Omental fat pad (tissue), 4 donors: ENCODE measurements around the gene OR6C74. TPM values are rescaled to one million over a fixed set of nuclear protein-coding genes. Genes with fewer than 3 reads are reported as not detected.

Experiments
- ATAC-seq: fragments of 150-250 bp; one replicate; pipeline ENCODE4 v1.9.1; 2016; ENCODE audit warnings: mild to moderate bottlenecking, moderate library complexity; ENCODE audit not compliant: low FRiP score
- DNase-seq: peaks from one replicate; pipeline ENCODE4 v3.0.0-alpha.2; 2019; ENCODE audit warnings: low spot score
- total RNA-seq, 4 donors: library from RNA; depleted of rRNA; stranded (reverse); fragments of >200 nt; gene quantifications; one replicate each; pipeline ENCODE4 v1.1.0, GENCODE V29; 2016
- TF ChIP-seq, protein P1 (sequence below), 3 donors: fragments of 450-650 bp; IDR thresholded peaks; one replicate each; pipeline ENCODE4 v1.5.1; 2016 to 2017; ENCODE audit warnings: antibody characterized with exemption in 3 of 3, mild to moderate bottlenecking in 3 of 3, moderate library complexity in 2 of 3

Gene OR6C74
- total RNA-seq, result not detected

DNA sequence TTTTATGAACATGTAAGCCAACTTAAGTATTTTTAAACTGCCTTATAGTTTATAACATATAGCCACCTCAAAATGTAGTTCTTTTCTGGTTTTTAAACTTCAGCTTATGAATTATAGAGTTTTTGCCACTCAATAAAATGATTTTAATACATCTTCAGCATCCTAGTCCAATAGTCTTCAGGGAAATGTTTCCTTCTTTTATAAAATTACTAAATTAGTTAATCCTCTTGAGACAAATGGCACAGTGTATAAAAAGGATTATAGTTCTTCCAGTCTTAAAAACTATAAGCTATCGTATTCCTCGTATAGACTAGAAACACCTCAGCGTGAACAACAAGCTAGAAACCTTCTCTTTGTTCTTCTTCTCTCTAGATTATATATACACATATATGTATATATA lies at the start of gene OR6C74:
TSS of gene OR6C74 (plus strand) at position 301 of the 400 bp plus-strand sequence. CDS start 2,679 bp downstream, outside the sequence.
- no peak for ATAC-seq
- no peak for DNase-seq
- TF ChIP-seq, protein P1, sequence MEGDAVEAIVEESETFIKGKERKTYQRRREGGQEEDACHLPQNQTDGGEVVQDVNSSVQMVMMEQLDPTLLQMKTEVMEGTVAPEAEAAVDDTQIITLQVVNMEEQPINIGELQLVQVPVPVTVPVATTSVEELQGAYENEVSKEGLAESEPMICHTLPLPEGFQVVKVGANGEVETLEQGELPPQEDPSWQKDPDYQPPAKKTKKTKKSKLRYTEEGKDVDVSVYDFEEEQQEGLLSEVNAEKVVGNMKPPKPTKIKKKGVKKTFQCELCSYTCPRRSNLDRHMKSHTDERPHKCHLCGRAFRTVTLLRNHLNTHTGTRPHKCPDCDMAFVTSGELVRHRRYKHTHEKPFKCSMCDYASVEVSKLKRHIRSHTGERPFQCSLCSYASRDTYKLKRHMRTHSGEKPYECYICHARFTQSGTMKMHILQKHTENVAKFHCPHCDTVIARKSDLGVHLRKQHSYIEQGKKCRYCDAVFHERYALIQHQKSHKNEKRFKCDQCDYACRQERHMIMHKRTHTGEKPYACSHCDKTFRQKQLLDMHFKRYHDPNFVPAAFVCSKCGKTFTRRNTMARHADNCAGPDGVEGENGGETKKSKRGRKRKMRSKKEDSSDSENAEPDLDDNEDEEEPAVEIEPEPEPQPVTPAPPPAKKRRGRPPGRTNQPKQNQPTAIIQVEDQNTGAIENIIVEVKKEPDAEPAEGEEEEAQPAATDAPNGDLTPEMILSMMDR (IDR thresholded peaks at IDR 0.05), result no peak

DNA sequence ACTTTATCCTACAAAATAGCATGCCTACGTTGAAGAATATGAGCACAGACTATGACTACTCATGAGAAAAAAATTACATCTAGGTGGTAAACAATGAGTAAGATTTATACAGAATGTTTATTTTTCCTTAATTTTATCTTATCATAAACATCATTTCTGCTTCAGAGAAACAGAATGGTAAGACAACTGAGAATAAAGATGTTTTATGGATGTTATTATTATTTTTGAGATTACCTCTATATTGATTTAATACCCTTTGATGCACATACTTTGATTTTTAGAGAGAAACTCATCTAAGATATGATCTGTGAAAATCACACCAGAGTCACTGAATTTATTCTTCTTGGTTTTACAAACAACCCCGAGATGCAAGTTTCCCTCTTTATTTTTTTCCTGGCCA lies 23.7 kb upstream of the OR6C74 start, which contains the start of gene OR10A7:
TSS of gene OR10A7 (plus strand) at position 301 of the 400 bp plus-strand sequence. CDS start at position 301, 0 bp downstream.
- no peak for ATAC-seq
- TF ChIP-seq, protein P1 (IDR thresholded peaks at IDR 0.05), result no peak
- no peak for DNase-seq

DNA sequence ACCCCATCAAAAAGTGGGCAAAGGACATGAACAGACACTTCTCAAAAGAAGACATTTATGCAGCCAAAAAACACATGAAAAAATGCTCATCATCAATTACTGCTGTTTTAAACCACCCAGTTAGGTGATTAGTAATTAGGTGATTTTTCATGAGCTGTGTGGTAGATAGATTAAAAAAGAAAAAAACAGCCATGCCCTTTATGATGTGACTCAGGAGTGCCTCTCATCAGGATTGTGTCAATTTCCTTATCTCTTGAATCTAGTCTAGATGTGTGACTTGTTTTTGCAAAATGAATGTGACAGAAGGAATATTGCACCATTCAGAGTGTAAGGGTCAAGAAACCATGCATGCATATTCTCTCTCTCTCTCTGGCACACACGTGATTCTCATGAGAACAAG lies 17.9 kb upstream of the OR6C74 start:
- TF ChIP-seq, protein P1 (IDR thresholded peaks at IDR 0.05), result no peak
- ATAC-seq, result no peak
- no peak for DNase-seq

DNA sequence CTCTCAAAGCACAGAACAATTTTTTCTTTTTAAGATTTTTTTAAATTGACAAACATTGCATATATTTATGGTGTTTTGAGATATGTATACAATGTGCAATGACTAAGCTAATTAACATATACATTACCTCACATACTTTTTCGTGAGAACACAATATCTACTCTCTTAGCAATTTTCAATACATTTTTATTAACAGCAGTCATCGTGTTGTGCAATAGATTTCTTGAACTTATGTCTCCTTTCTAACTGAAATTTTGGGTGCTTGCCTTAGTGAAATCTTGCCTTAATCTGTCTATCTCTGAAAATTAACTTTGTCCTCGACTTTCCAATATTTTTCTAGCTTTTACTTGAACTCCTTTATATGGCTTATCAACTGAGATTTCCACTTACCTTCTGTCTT lies 16.8 kb upstream of the OR6C74 start:
- TF ChIP-seq, protein P1 (IDR thresholded peaks at IDR 0.05), result no peak

DNA sequence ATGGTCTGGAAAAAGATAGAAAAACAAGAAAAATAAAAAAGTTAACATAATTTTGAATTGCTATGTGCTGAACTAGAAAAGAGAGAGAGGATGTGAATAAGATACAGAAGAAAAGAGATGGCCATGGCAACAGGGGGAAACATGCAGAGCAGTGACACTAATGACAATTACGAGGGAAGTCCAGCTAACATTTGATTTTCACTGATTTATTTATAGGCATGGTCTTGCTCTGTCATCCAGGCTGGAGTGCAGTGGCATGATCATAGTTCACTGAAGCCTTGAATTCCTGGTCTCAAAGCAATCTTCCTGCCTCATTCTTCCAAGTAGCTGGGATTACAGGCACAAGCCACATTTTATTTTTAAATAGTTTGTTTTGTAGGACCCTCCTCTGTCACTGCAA lies 1.8 kb downstream of the OR6C74 start:
- ATAC-seq, result no peak
- TF ChIP-seq, protein P1 (IDR thresholded peaks at IDR 0.05), result no peak
- no peak for DNase-seq

More for the DNA sequence above, 16.8 kb upstream of the OR6C74 start:
- DNase-seq (no peak), ATAC-seq (no peak)

DNA sequence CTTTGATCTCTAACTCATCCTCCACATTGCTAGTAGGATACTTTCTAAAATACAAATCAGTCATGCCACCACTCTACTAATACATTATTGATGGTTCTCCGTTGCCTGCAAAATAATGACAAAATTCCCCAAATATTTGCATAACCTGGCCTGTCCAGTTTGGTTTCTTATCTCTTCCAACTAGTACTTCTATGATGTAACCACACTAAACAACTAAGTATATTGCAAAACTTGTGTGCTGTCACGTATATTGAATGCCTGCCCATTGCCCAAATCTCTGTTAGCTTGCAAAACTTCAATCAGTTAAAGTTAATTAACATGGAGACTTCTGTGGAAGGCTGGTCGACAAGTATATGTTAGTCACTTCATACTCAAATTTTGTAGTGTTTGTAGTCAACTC lies 6.5 kb downstream of the OR6C74 start:
- TF ChIP-seq, protein P1 (IDR thresholded peaks at IDR 0.05), result no peak
- ATAC-seq (no peak), DNase-seq (no peak)

DNA sequence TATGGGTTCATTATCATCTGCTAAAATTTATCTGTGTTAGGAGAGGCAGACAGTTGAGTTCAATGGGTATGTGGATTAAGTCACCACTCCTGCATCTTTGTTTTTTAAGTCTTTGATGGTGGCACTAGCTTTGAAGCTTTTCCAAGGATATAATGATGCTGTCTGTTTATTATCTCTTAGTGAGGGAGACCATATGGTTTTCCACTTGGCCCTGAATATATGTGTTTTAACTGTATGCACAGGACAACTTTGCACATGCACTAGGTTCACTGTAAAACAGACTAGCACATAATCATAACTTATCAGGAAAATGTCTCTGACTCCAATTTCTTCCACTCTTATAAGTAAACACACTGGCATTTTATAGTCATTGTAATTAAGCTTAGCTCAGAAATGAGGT lies 8.9 kb downstream of the OR6C74 start:
- ATAC-seq, result no peak
- DNase-seq, result no peak
- TF ChIP-seq, protein P1 (IDR thresholded peaks at IDR 0.05), result no peak
